ENCODE results near the gene ATP6V0C. TPM values are rescaled to one million over a fixed set of nuclear protein-coding genes. Genes with fewer than 3 reads are reported as not detected.

ATP6V0C gene
- total and polyA plus RNA-seq, 3 donors from 2014 or later = 180 to 190 (median 182) TPM

- Histone ChIP-seq H3K4me1 (peaks cover 23% of the 10 kb centered on the region), H3K27me3 (no peaks in the 10 kb centered on the region), H3K36me3 (ENCODE audit: low read depth, missing control alignments) (no peaks in the 10 kb centered on the region), H3K4me3 (no peak overlapping the region), H3K9me3 (no peaks in the 10 kb centered on the region), H3K27ac (no peak overlapping the region)
- intact Hi-C loops (cut with DNase I; ENCODE audit: low total_unique reads) = no loop called here
- peak; percentile 75 for DNase-seq
- TF ChIP-seq POLR2A (IDR thresholded peaks at IDR 0.05) (no peak), CTCF (IDR thresholded peaks at IDR 0.05) (no peak)
- 54 to 65% methylated on average over 8 to 21 of the region's 21 CpGs for WGBS, 2 donors
Measured at GRCh38 chr16:2497116-2497630, 16.6 kb upstream of the ATP6V0C start.

GRCh38 chr16:2497695-2498484, 15.9 kb upstream of the ATP6V0C start:
- Histone ChIP-seq H3K4me1 (peaks cover 28% of the 10 kb centered on the region), H3K36me3 (ENCODE audit: low read depth, missing control alignments) (no peaks in the 10 kb centered on the region), H3K4me3 (no peak overlapping the region), H3K27ac (no peak overlapping the region), H3K9me3 (no peaks in the 10 kb centered on the region), H3K27me3 (no peaks in the 10 kb centered on the region)
- intact Hi-C loops (cut with DNase I; ENCODE audit: low total_unique reads) = no loop called here
- DNase-seq = no peak
- WGBS, 2 donors = 75 to 80% methylated on average over 15 to 26 of the region's 26 CpGs
- TF ChIP-seq POLR2A (IDR thresholded peaks at IDR 0.05) = no peak

- WGBS, 2 donors = 77% methylated on average over 15 of the region's 15 CpGs; no CpG with 5 or more reads in 1 of the 2 donors
- Histone ChIP-seq H3K4me3 (no peak overlapping the region), H3K27me3 (no peaks in the 10 kb centered on the region), H3K4me1 (peaks cover 30% of the 10 kb centered on the region), H3K9me3 (no peaks in the 10 kb centered on the region), H3K27ac (no peak overlapping the region), H3K36me3 (ENCODE audit: low read depth, missing control alignments) (no peaks in the 10 kb centered on the region)
- DNase-seq = no peak
- intact Hi-C loops (cut with DNase I; ENCODE audit: low total_unique reads) = no loop called here
- TF ChIP-seq POLR2A (IDR thresholded peaks at IDR 0.05) (no peak), CTCF (IDR thresholded peaks at IDR 0.05) (no peak)
Measured at GRCh38 chr16:2498531-2499253, 15.1 kb upstream of the ATP6V0C start.

GRCh38 chr16:2499454-2499853, 14.3 kb upstream of the ATP6V0C start:
- TF ChIP-seq CTCF (IDR thresholded peaks at IDR 0.05) = no peak
- TF ChIP-seq POLR2A (IDR thresholded peaks at IDR 0.05) = no peak
- intact Hi-C loops (cut with DNase I; ENCODE audit: low total_unique reads) = no loop called here
- H3K9me3 ChIP-seq = no peaks in the 10 kb centered on the region
- DNase-seq = no peak
- H3K4me3 ChIP-seq = no peak overlapping the region
- 80 to 88% methylated on average over 1 to 6 of the region's 6 CpGs for WGBS, 2 donors
- no peaks in the 10 kb centered on the region for H3K27me3 ChIP-seq
- no peaks in the 10 kb centered on the region for H3K36me3 ChIP-seq (ENCODE audit: low read depth, missing control alignments)
- no peak overlapping the region for H3K27ac ChIP-seq
- H3K4me1 ChIP-seq = peaks cover 30% of the 10 kb centered on the region

- H3K9me3 ChIP-seq = no peaks in the 10 kb centered on the region
- H3K27ac ChIP-seq = no peak overlapping the region
- 93% methylated on average over 15 to 29 of the region's 29 CpGs for WGBS, 2 donors
- intact Hi-C loops (cut with DNase I; ENCODE audit: low total_unique reads) = no loop called here
- no peak for TF ChIP-seq POLR2A (IDR thresholded peaks at IDR 0.05)
- no peak for TF ChIP-seq CTCF (IDR thresholded peaks at IDR 0.05)
- H3K4me1 ChIP-seq = peaks cover 30% of the 10 kb centered on the region
- DNase-seq = no peak
- H3K36me3 ChIP-seq (ENCODE audit: low read depth, missing control alignments) = no peaks in the 10 kb centered on the region
- no peaks in the 10 kb centered on the region for H3K27me3 ChIP-seq
- H3K4me3 ChIP-seq = no peak overlapping the region
Measured at GRCh38 chr16:2499890-2500429, 13.8 kb upstream of the ATP6V0C start.

All from testis (tissue), 3 donors.